ENCODE data around the gene ARNT2.

The ARNT2 gene

GRCh38 chr15:80580536-80581260, 176.5 kb downstream of the ARNT2 start:
- DNase-seq, result no peak

- DNase-seq, result no peak
Observed at GRCh38 chr15:80581976-80582375, 177.8 kb downstream of the ARNT2 start.

GRCh38 chr15:80582816-80583423, 178.7 kb downstream of the ARNT2 start:
- DNase-seq, result no peak

GRCh38 chr15:80584561-80584964, 180.4 kb downstream of the ARNT2 start:
- DNase-seq, result no peak

- no peak for DNase-seq
Observed at GRCh38 chr15:80584973-80585525, 180.9 kb downstream of the ARNT2 start.

- DNase-seq, result no peak
Observed at GRCh38 chr15:80585544-80586018, 181.4 kb downstream of the ARNT2 start.

- DNase-seq, result no peak
Observed at GRCh38 chr15:80586161-80586560, 182.0 kb downstream of the ARNT2 start.

- DNase-seq, result no peak
Observed at GRCh38 chr15:80587007-80587406, 182.8 kb downstream of the ARNT2 start.

- DNase-seq, result no peak
Observed at GRCh38 chr15:80587816-80588456, 183.8 kb downstream of the ARNT2 start.

GRCh38 chr15:80588801-80589200, 184.6 kb downstream of the ARNT2 start:
- no peak for DNase-seq

- no peak for DNase-seq
Observed at GRCh38 chr15:80590761-80591355, 186.7 kb downstream of the ARNT2 start.

GRCh38 chr15:80591471-80591870, 187.3 kb downstream of the ARNT2 start:
- no peak for DNase-seq

GRCh38 chr15:80591938-80592825, 188.0 kb downstream of the ARNT2 start:
- DNase-seq, result no peak

- DNase-seq, result no peak
Observed at GRCh38 chr15:80593486-80594030, 189.4 kb downstream of the ARNT2 start.

GRCh38 chr15:80594091-80594889, 190.1 kb downstream of the ARNT2 start:
- DNase-seq, result no peak

GRCh38 chr15:80595396-80595795, 191.2 kb downstream of the ARNT2 start:
- DNase-seq, result no peak

GRCh38 chr15:80596521-80596976, 192.4 kb downstream of the ARNT2 start:
- DNase-seq, result no peak

GRCh38 chr15:80597076-80597475, 192.9 kb downstream of the ARNT2 start:
- DNase-seq, result no peak

- no peak for DNase-seq
Observed at GRCh38 chr15:80599359-80599758, 195.2 kb downstream of the ARNT2 start.

GRCh38 chr15:80600626-80601025, 196.4 kb downstream of the ARNT2 start:
- DNase-seq, result no peak

- DNase-seq, result no peak
Observed at GRCh38 chr15:80601256-80601655, 197.1 kb downstream of the ARNT2 start.
